HG03571 (cell line): ENCODE results near the gene NWD2.

ENCODE experiments used
- ATAC-seq: cut with Tn5 transposase; IDR thresholded peaks from one replicate; pipeline ENCODE4 v1.9.1; 2021; ENCODE audit not compliant: unreplicated experiment

Gene NWD2

GRCh38 chr4:37438564-37439279, 194.2 kb downstream of the NWD2 start:
- ATAC-seq, result no peak

DNA sequence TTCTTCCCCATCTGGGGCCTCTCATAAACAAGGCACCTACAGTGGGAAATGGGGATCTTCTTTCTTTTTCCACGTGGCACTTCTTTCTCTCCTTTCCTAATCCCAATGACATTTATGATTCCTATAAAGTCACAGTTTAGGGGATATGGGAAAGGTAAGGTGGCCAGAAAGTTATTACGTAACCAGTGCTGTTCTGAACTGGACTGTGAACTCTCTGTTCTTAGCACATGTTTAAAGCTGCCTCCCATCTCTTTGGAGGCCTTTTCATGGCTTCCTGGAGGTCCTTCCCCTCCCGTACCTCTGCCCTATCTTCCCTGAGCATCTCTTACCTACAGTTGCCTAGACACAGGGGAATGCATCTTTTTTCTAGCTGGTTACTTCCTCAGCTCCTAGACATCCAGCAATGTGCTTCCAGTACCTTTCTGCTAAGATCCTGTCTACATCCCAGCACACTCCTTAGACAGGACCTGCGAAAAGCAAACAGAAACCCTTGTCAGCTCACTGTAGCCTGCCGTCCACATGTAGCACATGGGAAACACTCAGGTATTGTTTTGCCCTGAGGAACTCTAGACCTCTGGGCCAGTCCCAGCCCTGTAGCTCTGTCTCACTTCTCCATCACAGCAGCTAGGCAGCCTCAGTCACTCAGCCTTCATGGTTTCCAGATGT, 195.4 kb downstream of the NWD2 start:
- ATAC-seq, result no peak

- no peak for ATAC-seq
These were observed 196.0 kb downstream of the NWD2 start for GRCh38 chr4:37440501-37440900.

DNA sequence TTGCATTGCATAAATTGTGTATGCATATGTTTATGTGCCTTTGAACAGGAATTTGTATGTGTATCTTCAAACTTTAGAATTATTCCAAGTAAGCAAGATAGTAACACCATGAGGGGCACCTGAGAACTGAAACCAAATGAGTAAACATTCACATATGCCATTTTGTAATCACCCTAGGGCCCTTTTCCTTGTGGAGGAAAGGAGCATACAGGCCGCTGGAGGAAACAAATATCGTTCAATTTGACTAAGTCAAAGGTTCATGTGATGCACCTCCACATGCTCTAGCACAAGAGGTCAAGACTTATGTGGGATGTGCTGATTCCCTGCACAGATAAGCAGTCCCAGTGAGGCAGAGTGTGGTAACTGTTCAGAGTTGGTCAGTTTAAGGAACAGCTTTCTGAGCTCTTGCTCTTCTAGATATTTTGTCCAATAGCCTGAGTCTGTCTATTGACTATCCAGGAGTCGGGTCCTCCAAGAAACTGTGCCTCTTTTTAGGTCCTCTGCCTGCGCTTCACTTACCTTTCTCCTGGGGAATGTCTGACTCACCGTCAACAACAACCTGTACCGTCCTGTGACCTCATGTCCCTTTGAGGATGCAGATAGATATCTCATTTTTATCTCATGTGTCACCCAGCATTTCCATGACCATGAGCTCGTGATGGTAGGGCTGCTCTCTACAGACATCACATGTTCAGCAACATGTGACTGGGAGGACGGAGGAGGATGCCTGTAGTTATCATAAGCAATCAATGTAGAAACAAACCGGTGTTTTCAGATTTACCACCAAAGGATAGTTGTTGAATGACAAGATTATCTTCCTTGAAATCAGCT, 196.9 kb downstream of the NWD2 start:
- ATAC-seq, result no peak

GRCh38 chr4:37442062-37442323, 197.4 kb downstream of the NWD2 start:
- no peak for ATAC-seq

GRCh38 chr4:37443137-37443536, 198.6 kb downstream of the NWD2 start:
- no peak for ATAC-seq

DNA sequence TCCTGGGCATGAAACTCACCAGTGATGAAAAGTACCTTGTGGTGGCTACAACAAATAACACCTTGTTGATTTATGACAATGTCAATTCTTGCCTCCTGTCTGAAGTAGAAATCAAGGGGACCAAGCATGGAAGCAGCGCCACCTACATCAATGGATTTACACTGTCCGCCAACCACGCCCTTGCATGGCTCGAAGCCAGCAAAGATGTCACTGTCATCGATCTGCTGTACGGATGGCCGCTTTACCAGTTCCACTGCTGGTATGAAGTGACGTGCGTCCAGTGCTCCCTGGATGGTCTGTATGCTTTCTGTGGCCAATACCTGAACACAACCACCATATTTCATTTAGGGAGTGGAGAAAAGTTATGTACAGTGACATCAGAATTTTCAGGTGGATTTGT, 200.5 kb downstream of the NWD2 start:
- ATAC-seq, result no peak

- no peak for ATAC-seq
These were observed 201.5 kb downstream of the NWD2 start for GRCh38 chr4:37446016-37446415.

GRCh38 chr4:37447886-37448285, 203.3 kb downstream of the NWD2 start:
- ATAC-seq, result no peak

- no peak for ATAC-seq
These were observed 205.8 kb downstream of the NWD2 start for GRCh38 chr4:37450309-37450708.

- no peak for ATAC-seq
These were observed 206.4 kb downstream of the NWD2 start for GRCh38 chr4:37450911-37451310.

- ATAC-seq, result no peak
These were observed 207.1 kb downstream of the NWD2 start for GRCh38 chr4:37451656-37452055.

DNA sequence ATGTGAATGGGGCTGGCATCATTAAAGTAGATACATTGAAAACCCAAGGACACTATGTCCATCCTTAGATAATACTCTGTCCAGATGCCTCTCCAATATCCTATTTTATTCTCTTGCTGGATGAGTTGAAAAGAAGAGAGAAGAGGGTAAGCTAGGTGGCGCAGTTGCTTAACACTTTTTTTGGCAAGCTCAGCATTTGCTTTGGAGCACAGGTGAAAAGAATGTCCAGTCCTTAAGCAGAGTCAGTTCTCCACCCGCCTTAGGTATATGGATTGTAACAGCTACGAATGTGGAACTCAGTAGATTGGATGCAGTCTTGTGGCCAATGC, 208.4 kb downstream of the NWD2 start:
- peak; percentile 68 for ATAC-seq

DNA sequence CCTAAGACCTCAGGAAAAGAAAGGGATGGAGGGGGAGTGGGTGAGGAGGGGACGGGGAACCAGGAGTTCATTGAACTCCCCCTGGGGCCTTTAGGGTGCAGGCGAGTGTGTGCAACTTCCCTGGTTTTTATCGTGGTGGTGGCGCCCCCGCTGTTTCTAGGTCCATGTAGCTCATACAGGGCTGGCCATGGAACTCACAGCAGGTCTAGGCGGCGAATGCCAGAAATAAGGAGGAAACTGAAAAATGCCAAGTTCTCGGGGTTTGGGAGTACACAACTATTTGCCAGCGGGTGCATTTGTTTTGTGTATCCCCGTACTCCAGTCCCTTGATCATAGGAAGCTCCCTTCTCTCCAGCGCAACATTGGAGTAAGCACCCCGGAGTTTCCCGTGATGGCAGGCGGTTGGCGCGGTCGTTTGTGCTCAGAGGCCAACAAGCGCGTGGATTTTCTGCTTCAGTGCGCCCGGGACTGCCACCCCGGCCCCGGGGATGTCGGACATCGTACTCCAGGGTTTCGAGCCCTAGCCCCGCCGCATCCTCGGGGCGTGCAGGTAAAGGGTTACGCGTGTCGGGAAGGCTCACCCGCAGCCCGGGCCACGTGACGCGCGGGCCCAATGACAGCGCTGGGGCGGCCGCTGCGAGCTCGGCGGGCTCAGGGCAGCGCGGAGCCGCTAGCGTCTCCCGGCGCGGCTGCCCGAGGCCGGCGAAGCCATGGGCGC, 208.9 kb downstream of the NWD2 start:
- peak; percentile 63 for ATAC-seq

- ATAC-seq, result no peak
These were observed 209.7 kb downstream of the NWD2 start for GRCh38 chr4:37453999-37454800.

- ATAC-seq, result no peak
These were observed 211.0 kb downstream of the NWD2 start for GRCh38 chr4:37455301-37456131.

DNA sequence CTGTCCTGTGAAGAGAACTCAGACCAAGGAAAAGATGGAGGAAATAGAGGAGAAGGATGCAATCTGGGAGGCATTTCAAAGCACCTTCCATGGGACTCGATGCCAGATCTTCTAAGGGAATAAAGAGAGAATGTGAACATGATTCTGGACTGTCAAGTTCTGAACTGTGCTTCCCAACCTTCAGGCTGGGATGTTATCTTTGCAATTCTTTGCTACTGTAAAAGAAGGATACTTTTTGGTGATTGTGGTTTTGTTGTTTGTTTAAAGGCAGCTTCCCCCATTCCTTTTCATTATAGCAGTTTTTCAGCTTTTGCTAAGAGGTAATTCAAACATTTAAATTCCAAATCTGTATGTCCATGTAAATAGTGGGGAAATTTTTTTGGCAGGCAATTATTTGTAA, 217.3 kb downstream of the NWD2 start:
- no peak for ATAC-seq

GRCh38 chr4:37463033-37463856, 218.7 kb downstream of the NWD2 start:
- no peak for ATAC-seq
